GM19438 (cell line): Measurements from ENCODE around the gene TLCD1.
A peak's percentile ranks its signal among the peaks of the same experiment; 100 is the strongest.
"Not testable (repeated sequence)": the region's sequence is repeated elsewhere in the genome, so short reads cannot be mapped to it uniquely, and the experiment has no call there.

Experiments used
- ATAC-seq: cut with Tn5 transposase; IDR thresholded peaks from one replicate; pipeline ENCODE4 v1.9.1; 2021; ENCODE audit warnings: low read depth; ENCODE audit not compliant: unreplicated experiment

TLCD1 gene

DNA sequence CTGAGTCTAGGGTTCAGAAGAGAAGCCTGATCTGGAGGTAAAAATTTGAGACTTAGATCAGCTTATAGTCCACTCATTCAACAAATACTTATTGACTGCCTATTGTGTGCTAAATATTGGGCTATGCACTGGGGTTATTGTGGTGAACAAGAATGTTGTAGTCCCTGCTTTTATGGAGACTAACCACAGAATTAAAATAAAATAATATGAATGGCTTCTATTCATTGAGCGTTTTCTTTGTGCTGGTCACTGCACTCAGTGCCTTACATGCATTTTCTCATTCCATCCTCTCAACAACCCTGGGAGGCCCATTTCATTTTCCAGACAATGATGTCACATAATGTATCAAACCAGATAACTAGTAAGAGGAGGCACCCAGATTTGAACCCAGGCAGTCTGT, 7.3 kb upstream of the TLCD1 start:
- no peak for ATAC-seq

- ATAC-seq: no peak
Observed at GRCh38 chr17:28729950-28730330, 3.9 kb upstream of the TLCD1 start.

DNA sequence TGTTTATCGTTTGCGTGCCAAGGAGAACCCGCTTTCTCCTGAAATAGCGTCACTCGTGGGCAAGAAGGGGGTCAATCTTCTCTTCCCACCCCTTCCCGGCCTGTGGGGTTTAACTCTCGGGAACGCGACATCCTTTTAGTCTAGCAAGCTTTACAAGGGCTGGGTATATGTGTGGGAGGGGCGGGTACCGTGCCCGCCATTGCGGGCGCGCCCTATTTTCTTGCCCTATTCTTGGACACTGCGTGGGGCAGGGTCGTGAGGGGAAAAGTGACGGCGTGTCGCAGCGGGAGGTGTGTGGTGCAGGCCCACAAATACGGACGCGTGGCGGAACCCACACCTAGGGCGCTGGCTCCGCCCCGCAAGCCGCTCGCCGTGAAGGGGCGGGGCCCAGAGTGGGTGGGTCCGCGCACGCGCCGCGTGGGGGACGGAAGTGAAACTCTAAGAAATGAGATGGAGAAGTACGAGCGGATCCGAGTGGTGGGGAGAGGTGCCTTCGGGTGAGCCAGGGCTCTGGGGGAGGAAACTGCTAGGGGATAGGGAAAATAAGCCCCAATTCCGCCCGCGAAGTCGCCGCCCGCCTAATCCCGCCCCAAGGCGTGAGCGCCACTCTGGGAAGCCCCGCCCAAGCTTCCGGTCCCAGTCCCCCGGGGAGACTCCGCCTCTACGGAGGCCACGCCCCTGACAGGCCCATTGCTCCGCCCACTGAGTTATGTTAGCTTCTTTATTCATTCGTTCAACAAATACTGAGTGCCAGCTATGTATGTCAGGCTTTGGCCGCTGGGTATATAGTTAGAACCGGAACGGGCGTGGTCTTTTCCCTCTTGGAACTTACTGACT, 2.5 kb upstream of the TLCD1 start, which contains the start of gene NEK8:
NEK8 (plus strand) TSS at position 425 of the 837 bp plus-strand sequence; CDS start at position 451, 26 bp downstream.
- ATAC-seq: peak; percentile 26

DNA sequence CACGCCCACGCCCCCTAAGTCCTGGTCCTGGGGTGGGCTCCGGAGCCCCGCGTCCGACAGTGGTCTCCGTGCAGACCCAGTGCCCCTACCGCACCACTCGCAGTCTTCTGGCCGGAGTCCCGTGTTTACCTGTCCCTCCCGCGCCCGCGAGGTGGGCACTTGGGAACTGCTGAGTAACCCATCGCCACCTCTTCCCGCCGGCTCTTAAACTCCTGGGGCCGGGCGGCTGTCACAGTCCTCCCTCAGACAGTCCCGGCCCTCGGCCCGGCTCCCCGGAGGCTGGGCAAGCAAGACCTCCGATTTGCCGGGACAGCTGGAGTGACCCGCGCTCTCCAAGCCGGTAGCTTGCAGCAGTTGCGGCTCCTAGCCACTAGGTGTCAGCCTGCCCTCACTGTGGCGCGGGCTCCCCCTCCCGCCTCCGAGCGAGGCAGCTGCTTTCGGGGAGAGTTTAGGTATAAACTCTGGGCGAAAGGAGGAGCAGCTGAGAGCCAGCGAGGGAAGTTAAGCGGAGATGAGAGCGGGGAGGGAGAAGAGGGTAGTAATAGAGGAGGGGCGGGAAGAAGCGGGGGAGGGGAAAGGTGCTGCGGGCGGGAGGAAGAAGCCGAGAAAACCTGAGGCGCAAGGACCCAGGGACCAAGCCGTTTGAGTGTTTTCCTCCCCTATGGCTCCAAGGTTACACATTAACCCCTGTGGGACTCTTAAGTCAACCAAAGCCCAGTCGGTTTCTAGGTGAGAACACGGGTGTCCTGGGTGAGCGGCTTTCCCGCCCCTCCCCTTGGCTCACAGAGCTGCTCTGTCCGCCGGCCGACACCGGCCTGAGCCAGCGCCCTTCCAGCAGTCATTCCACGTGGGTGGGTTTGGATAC, 826 bp upstream of the TLCD1 start:
- peak; percentile 39 for ATAC-seq

DNA sequence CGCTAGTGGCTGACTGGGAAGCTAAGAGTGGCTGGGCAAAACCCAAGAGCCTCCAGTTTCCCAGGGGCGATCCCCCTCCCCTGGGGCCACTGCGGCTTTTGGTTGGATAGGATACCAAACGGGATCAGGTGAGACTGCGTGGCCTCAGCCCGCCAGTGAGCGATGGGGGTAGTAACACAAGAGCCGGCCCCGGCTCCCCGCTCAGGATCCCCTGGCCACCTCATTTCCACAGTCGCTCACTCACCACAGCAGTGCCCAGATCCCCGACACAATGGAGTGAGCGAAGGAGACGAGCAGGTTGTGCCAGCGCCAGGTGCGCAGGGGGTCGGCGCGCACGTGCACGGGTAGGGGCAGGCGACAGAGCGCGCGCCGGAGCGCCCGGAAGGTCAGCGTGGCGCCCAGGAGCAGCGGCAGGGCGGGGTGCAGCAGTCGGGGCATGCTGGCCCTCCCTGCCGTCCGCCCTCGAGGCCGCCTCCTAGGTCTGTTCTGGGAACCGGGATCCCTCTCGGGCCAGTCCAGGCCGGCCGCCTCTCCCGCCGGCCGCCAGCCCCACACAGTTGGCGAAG, 290 bp downstream of the TLCD1 start:
- ATAC-seq: peak; percentile 0

DNA sequence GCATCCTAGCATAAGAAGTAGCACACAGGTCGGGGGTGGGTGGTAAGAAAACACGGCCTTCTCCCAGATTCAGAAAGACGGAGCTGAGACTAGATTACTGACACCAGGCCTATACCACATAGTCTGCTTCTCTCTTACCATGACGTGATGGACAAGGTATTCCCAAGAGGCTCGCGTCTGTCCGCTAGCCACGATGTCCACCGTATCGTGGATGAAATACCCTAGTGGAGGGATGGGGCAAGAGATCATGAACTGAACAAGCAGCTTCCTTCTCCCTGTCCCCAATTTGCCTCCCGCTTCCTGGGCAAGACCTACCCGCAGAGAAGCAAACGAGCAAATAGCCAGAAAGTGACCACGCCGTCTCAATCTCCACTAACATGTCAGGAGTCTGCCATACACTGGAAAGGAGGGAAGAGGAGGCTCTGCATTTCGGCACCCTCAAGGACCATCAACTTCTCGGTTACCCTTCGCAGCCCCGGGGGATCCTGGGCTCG, 820 bp downstream of the TLCD1 start:
- ATAC-seq: no peak

GRCh38 chr17:28724500-28725165, 1.4 kb downstream of the TLCD1 start:
- ATAC-seq: no peak

DNA sequence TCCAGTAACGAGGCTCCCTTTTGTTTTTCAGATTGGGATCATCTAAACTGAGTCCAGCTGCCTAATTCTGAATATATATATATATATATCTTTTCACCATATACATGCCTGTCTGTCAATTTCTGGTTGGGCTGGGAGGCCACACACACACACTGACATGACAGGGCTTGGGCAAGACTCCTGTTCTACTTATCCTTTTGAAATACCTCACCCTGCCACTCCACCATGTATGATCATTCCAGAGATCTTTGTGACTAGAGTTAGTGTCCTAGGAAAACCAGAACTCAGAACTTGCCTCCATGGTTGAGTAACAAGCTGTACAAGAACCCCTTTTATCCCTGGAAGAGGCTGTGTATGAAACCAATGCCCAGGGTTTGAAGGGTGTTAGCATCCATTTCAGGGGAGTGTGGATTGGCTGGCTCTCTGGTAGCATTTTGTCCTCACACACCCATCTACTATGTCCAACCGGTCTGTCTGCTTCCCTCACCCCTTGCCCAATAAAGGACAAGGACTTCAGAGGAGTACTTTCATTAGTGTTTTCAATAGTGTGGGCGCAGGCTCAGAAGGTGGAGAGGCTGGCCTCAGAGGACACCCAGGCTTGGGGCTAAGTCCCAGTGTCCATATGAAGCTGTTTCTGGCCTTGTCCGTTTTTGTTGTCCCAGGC, 2.1 kb downstream of the TLCD1 start:
- ATAC-seq: not testable (repeated sequence)

DNA sequence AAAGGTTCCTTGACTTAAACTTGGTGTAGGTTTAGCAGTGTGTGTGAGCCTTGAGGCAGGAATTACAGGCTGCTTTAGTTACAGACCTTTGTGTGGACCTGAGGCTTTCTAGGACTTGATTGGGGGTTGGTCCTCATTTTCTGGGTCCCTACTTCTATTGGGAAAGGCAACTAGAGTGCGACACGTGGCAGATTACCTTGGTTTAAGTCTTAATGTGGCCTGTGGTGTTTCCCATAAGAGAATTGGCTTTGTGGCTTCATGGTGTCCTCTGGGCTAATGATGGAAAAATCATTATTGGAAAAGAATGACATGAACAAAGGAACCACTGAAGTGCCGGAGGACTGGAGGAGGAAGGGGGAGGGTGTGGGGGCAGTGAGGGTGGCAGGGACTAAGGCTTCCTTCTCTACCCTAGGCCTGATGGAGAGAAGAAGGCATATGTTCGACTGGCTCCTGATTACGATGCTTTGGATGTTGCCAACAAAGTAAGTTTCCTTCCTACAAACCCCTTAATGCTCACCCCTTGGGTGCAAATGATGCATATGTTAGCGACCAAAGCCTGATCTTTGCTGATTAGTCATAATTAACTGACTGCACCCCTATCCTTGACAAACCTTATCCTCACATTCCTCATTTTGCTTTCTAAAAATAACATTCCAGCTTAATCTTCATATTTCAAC, 2.7 kb downstream of the TLCD1 start:
- no peak for ATAC-seq

GRCh38 chr17:28722417-28723158, 3.4 kb downstream of the TLCD1 start:
- no peak for ATAC-seq

DNA sequence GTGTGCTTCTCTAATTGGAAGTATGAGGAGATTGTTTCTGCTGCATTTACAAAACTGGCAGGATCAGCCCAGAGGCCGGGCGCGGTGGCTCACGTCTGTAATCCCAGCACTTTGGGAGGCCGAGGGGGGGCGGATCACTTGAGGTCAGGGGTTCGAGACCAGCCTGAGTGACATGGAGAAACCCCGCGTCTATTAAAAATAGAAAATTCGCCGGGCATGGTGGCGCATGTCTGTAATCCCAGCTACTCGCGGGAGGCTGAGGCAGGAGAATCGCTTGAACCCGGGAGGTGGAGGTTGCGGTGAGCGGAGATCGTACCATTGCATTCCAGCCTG, 5.1 kb downstream of the TLCD1 start:
- not testable (repeated sequence) for ATAC-seq

GRCh38 chr17:28720247-28720996, 5.6 kb downstream of the TLCD1 start:
- ATAC-seq: no peak

- no peak for ATAC-seq
Observed at GRCh38 chr17:28719021-28719433, 7.0 kb downstream of the TLCD1 start.

- no peak for ATAC-seq
Observed at GRCh38 chr17:28718333-28719020, 7.6 kb downstream of the TLCD1 start.

- no peak for ATAC-seq
Observed at GRCh38 chr17:28717578-28718332, 8.3 kb downstream of the TLCD1 start, which contains the start of gene RAB34. Gene RAB34, minus strand, starts transcription at chr17:28717868. Its CDS starts 602 bp downstream, at chr17:28717266.

- no peak for ATAC-seq
Observed at GRCh38 chr17:28716740-28717577, 9.1 kb downstream of the TLCD1 start.
